AG04449 (cell line): ENCODE data around the gene HSFX4.
A peak's percentile ranks its signal among the peaks of the same experiment; 100 is the strongest.

Experiments used
- CTCF ChIA-PET: fragments of 350-600 bp; formaldehyde crosslinking; extraction: SDS; loops from one replicate; lab custom pipeline; 2021; ENCODE audit warnings: antibody characterized with exemption; lab: Yijun Ruan, JAX
- POLR2A ChIA-PET: fragments of 400-600, 350-600 bp; formaldehyde crosslinking; extraction: SDS; loops from one replicate; lab custom pipeline; 2020; ENCODE audit warnings: antibody characterized with exemption, inconsistent platforms; lab: Yijun Ruan, JAX
- DNase-seq: peaks from one replicate; pipeline ENCODE4 v3.0.0-alpha.2; 2010; ENCODE audit warnings: low read depth, low spot score
- H3K4me3 ChIP-seq: 2 replicates; pipeline ENCODE4 v1.5.1; 2011; ENCODE audit warnings: low read depth, mild to moderate bottlenecking, control low read depth, low read length
- CTCF ChIP-seq: IDR thresholded peaks from one replicate; pipeline ENCODE4 v1.5.1; 2011; ENCODE audit warnings: mild to moderate bottlenecking, moderate library complexity, low read length, control low read depth, inconsistent platforms; ENCODE audit not compliant: insufficient read depth; ENCODE audit errors: missing control alignments

The HSFX4 gene

GRCh38 chrX:149961572-149961971, 32.2 kb downstream of the HSFX4 start:
- no peak for DNase-seq
- POLR2A ChIA-PET = no interaction called here
- CTCF ChIA-PET = interaction anchor here (0.7 to 2.4 kb wide), 5 partner anchors 11 to 525 kb away, joined by 4 to 20 read pairs (median 8); partner anchors contain the start of gene MAMLD1
- no peak overlapping the region for H3K4me3 ChIP-seq
- TF ChIP-seq CTCF = no peak

- CTCF ChIA-PET = interaction anchor here (0.7 to 2.4 kb wide), 6 partner anchors 11 to 524 kb away, joined by 4 to 20 read pairs (median 6); partner anchors contain the start of gene MAMLD1
- POLR2A ChIA-PET = no interaction called here
- TF ChIP-seq CTCF = no peak
- DNase-seq = no peak
- no peak overlapping the region for H3K4me3 ChIP-seq
Observed at GRCh38 chrX:149962010-149962409, 32.6 kb downstream of the HSFX4 start.

GRCh38 chrX:149962859-149963757, 33.7 kb downstream of the HSFX4 start:
- H3K4me3 ChIP-seq = no peak overlapping the region
- peak; percentile 65 for TF ChIP-seq CTCF
- POLR2A ChIA-PET = no interaction called here
- no peak for DNase-seq
- CTCF ChIA-PET = interaction anchor here (0.5 to 2.4 kb wide), 14 partner anchors 8 to 752 kb away, joined by 3 to 20 read pairs (median 4); partner anchors contain the start of gene MAMLD1

- DNase-seq = no peak
- no peak for TF ChIP-seq CTCF
- POLR2A ChIA-PET = no interaction called here
- CTCF ChIA-PET = no interaction called here
- no peak overlapping the region for H3K4me3 ChIP-seq
Observed at GRCh38 chrX:149979126-149979644, 49.8 kb downstream of the HSFX4 start.
